KOPT-K1 (cell line): ENCODE measurements around the gene CHRND.

Experiments
- H3K27ac ChIP-seq: fragments of 200-600 bp; sonication (generic); 2 replicates; pipeline ENCODE4 v1.5.1; 2016; ENCODE audit warnings: antibody characterized with exemption, mild to moderate bottlenecking, low read depth, low read length; ENCODE audit not compliant: poor library complexity, severe bottlenecking
- H3K36me3 ChIP-seq: fragments of 200-600 bp; sonication (generic); 2 replicates; pipeline ENCODE4 v1.5.1; 2017; ENCODE audit warnings: antibody characterized with exemption, mild to moderate bottlenecking, low read length, moderate library complexity; ENCODE audit not compliant: insufficient read depth
- H3K9me3 ChIP-seq: fragments of 200-600 bp; sonication (generic); 2 replicates; pipeline ENCODE4 v1.5.1; 2017; ENCODE audit warnings: antibody characterized with exemption, low read length, mild to moderate bottlenecking; ENCODE audit not compliant: insufficient read depth, poor library complexity, severe bottlenecking

Gene CHRND

GRCh38 chr2:232508251-232508650 is 17.7 kb upstream of the CHRND start:
- H3K36me3 ChIP-seq = no peaks in the 10 kb centered on the region
- H3K9me3 ChIP-seq = no peaks in the 10 kb centered on the region
- no peak overlapping the region for H3K27ac ChIP-seq

- Histone ChIP-seq H3K27ac (no peak overlapping the region), H3K36me3 (no peaks in the 10 kb centered on the region), H3K9me3 (no peaks in the 10 kb centered on the region)
Observed at GRCh38 chr2:232511336-232511890, 14.5 kb upstream of the CHRND start.

- Histone ChIP-seq H3K36me3 (no peaks in the 10 kb centered on the region), H3K9me3 (no peaks in the 10 kb centered on the region), H3K27ac (no peak overlapping the region)
Observed at GRCh38 chr2:232512602-232513001, 13.4 kb upstream of the CHRND start.

DNA sequence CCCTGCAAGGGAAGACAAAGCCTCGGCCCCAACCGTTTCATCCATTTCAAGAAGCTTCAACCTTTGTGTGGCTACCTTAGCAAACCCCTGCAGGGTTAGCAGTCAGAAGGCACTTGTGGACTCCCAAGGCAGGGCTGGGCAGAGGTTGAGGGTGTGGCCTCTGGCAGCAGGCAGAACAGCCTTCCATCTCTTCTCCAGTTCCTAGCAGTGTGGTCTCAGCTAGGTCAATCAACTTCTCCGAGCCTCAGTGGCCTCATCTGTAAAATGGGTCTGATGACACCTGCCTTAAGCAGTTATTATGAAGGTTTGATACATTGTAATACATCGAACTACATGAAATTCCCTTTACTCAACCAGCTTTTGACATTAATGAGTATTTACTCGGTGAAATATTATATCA is 12.6 kb upstream of the CHRND start:
- Histone ChIP-seq H3K27ac (no peak overlapping the region), H3K36me3 (no peaks in the 10 kb centered on the region), H3K9me3 (no peaks in the 10 kb centered on the region)

- no peaks in the 10 kb centered on the region for H3K36me3 ChIP-seq
Observed at GRCh38 chr2:232515639-232516038, 10.3 kb upstream of the CHRND start.

GRCh38 chr2:232516551-232516950 is 9.4 kb upstream of the CHRND start:
- Histone ChIP-seq H3K27ac (no peak overlapping the region), H3K36me3 (no peaks in the 10 kb centered on the region), H3K9me3 (no peaks in the 10 kb centered on the region)

More at GRCh38 chr2:232515639-232516038, 10.3 kb upstream of the CHRND start:
- no peaks in the 10 kb centered on the region for H3K9me3 ChIP-seq
- H3K27ac ChIP-seq = no peak overlapping the region

DNA sequence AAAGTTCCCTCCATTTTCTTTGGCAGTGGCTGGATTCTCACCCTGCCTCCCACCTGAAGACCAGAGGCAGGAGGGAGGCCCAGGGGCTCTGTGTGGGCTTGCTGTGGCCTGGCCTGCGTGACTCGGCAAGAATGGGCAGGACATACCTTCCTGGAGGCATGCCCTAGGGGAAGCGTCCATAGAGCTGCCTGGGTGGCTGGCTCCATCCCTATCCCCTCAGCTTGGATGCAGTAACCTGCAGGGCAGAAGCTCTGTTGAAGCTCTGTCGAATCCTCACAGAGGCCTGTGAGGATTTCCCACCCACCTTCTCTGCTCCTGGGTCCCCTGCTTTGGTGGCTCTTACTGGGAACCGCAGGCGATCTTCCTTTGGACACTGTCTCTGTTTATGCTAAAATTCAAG is 7.1 kb upstream of the CHRND start:
- Histone ChIP-seq H3K36me3 (no peaks in the 10 kb centered on the region), H3K9me3 (no peaks in the 10 kb centered on the region), H3K27ac (no peak overlapping the region)

DNA sequence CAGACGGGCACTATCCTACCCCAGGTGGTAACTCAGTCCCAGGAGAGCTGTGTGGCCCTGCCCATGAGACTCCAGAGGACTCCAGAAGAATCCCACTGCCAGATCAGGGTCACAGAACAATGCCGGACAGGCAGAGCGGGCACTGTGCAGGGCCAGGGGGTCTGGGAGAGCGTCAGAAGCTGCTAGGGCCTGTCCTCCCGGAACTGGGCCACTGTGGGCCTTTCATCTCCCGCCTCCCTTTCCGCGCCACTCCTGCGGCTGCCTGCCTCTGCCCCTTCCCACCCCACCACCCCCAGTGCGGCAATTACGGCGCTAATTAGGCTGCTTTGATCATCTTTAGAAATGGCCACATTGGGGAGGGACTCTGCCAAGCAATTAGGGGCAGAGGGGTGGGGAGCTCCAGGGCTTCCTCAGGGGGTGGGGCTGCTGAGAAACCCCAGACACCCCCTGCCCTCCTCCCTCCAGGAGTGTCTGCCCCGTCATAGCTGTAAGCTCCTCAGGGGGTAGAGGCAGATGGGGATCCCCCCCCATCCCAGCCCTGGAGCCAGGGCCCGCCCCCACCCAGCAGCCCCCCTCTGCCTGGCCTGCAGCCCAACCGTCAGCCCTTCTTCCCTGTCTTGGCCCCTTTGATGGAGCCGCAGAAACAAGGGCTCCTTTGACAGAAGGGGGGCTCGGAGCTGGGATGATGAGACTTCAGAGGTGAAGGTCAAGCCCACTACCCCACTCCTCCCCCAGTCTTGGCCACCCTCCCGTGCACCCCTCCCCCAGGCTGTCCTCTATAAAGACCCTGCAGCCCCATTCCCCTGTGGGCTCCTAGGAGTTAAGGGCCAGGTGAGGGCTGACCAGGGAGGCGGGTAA is 6.2 kb upstream of the CHRND start, which contains the start of gene PRSS56:
PRSS56 (plus strand) TSS at position 808 of the 858 bp plus-strand sequence. CDS start 211 bp downstream, outside the sequence.
- no peak within 1 kb of the TSS for H3K27ac ChIP-seq
- no peaks in the 10 kb centered on the region for H3K9me3 ChIP-seq

DNA sequence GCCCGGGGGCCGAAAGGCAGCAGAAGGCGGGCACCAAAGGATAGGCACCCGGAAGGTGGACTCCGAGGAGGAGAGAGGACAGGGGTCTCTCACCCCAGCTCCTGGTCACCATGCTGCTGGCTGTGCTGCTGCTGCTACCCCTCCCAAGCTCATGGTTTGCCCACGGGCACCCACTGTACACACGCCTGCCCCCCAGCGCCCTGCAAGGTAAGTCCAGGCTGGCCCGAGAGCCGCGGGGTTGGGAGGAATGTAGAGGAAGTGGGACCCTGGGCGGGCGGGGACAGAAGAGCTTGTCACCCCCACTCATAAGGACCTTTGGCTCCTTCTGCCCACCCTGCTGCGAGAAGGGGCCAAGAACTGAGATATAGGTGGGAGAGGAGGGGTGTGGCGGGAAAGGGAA is 5.5 kb upstream of the CHRND start:
- no peaks in the 10 kb centered on the region for H3K9me3 ChIP-seq
- H3K36me3 ChIP-seq = no peaks in the 10 kb centered on the region
- H3K27ac ChIP-seq = no peak overlapping the region

More for the DNA sequence above, 6.2 kb upstream of the CHRND start, which contains the start of gene PRSS56:
- no peaks in the 10 kb centered on the region for H3K36me3 ChIP-seq

DNA sequence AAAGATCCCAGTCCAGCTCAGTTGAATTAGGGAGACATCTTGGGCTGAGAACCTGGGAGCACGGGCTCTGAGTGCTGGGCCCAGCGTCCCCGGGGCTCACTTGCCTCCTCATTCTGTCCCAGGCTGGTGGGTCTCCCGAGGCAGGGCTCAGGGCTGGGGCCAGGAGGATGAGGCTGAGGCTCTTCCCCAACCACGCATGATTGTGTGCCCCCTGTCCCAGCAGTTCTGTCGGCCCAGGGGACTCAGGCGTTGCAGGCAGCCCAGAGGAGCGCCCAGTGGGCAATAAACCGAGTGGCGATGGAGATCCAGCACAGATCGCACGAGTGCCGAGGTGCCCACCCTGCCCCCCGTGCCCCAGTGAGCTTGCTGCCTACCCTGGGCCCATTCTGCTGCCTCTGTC is 4.9 kb upstream of the CHRND start:
- no peak overlapping the region for H3K27ac ChIP-seq
- H3K36me3 ChIP-seq = no peaks in the 10 kb centered on the region
- no peaks in the 10 kb centered on the region for H3K9me3 ChIP-seq

DNA sequence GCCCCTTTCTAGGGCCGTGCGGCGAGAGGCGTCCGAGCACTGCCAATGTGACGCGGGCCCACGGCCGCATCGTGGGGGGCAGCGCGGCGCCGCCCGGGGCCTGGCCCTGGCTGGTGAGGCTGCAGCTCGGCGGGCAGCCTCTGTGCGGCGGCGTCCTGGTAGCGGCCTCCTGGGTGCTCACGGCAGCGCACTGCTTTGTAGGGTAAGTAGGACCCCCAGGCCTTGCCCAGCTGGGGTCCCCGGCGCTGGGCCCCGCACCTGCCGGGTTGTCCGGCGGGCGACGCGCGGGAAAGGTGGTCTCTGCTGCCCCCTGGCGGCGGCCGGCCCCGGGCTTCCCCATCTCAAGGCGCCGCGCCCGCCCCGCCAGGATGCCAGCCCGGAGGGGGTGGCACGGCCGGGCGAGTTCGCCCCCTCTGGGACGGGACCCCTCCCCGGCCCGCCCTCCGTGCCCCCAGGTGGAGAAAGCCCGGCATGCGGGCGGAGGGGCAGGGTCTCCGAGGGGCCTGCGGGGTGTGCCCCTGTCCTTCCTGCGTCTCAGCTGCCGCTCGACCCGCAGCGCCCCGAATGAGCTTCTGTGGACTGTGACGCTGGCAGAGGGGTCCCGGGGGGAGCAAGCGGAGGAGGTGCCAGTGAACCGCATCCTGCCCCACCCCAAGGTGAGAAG is 3.9 kb upstream of the CHRND start:
- H3K27ac ChIP-seq = no peak overlapping the region
- no peaks in the 10 kb centered on the region for H3K36me3 ChIP-seq
- H3K9me3 ChIP-seq = no peaks in the 10 kb centered on the region

GRCh38 chr2:232522623-232523401 is 3.1 kb upstream of the CHRND start:
- Histone ChIP-seq H3K36me3 (no peaks in the 10 kb centered on the region), H3K27ac (no peak overlapping the region), H3K9me3 (no peaks in the 10 kb centered on the region)

- Histone ChIP-seq H3K27ac (no peak overlapping the region), H3K9me3 (no peaks in the 10 kb centered on the region), H3K36me3 (no peaks in the 10 kb centered on the region)
Observed at GRCh38 chr2:232523402-232523681, 2.6 kb upstream of the CHRND start.

DNA sequence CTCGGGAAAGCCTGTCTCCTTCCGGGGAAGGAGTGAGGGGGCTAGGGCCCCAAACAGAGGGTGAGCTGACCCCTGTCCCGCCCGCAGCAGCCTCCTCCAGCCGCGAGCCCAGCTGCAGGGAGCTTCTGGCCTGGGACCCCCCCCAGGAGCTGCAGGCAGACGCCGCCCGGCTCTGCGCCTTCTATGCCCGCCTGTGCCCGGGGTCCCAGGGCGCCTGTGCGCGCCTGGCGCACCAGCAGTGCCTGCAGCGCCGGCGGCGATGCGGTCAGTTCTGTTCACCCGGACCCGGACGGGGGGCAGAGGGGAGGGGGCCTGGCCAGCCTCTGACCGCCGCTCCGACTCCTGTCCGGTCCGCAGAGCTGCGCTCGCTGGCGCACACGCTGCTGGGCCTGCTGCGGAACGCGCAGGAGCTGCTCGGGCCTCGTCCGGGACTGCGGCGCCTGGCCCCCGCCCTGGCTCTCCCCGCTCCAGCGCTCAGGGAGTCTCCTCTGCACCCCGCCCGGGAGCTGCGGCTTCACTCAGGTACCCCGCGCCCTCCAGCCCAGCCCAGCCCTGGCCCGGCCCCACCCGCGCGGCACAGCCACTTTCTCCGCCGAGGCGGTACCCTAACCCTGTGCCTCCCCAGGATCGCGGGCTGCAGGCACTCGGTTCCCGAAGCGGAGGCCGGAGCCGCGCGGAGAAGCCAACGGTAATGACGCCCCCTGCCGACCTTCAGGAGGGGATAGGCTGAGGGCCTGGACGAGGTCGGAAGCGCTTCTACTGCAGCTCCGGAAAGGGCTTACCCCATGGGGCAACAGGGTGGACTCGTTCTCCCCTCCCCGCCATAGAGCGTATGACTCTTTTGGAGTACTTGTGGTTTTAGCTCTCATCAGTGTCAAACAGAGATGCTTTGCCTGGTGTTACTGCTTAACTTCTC is 2.0 kb upstream of the CHRND start:
- Histone ChIP-seq H3K9me3 (no peaks in the 10 kb centered on the region), H3K36me3 (no peaks in the 10 kb centered on the region), H3K27ac (no peak overlapping the region)
